Midbrain (tissue), 1 donor: ENCODE measurements around the gene ARHGEF38.
A peak's percentile ranks its signal among the peaks of the same experiment; 100 is the strongest.

Experiments used
- DNase-seq: peaks from one replicate; lab custom pipeline; 2025; lab: John Stamatoyannopoulos, UW

The ARHGEF38 gene

GRCh38 chr4:105613306-105613705 lies 60.9 kb downstream of the ARHGEF38 start:
- DNase-seq: no peak

GRCh38 chr4:105619188-105619931 lies 66.9 kb downstream of the ARHGEF38 start:
- DNase-seq: peak; percentile 28

GRCh38 chr4:105620640-105621323 lies 68.4 kb downstream of the ARHGEF38 start:
- no peak for DNase-seq

GRCh38 chr4:105622269-105622668 lies 69.8 kb downstream of the ARHGEF38 start:
- DNase-seq: no peak

- DNase-seq: no peak
These were observed 70.7 kb downstream of the ARHGEF38 start for GRCh38 chr4:105623099-105623498.

- no peak for DNase-seq
These were observed 72.1 kb downstream of the ARHGEF38 start for GRCh38 chr4:105624530-105624929.

GRCh38 chr4:105625214-105625613 lies 72.8 kb downstream of the ARHGEF38 start:
- no peak for DNase-seq

- DNase-seq: no peak
These were observed 74.4 kb downstream of the ARHGEF38 start for GRCh38 chr4:105626846-105627245.

GRCh38 chr4:105627620-105628019 lies 75.2 kb downstream of the ARHGEF38 start:
- no peak for DNase-seq

GRCh38 chr4:105630670-105631655 lies 78.5 kb downstream of the ARHGEF38 start:
- DNase-seq: no peak

- no peak for DNase-seq
These were observed 79.5 kb downstream of the ARHGEF38 start for GRCh38 chr4:105631818-105632400.

GRCh38 chr4:105632599-105632998 lies 80.2 kb downstream of the ARHGEF38 start:
- DNase-seq: no peak

- DNase-seq: no peak
These were observed 80.8 kb downstream of the ARHGEF38 start for GRCh38 chr4:105633241-105633640.

GRCh38 chr4:105634402-105635080 lies 82.1 kb downstream of the ARHGEF38 start:
- DNase-seq: no peak

GRCh38 chr4:105637408-105638176 lies 85.2 kb downstream of the ARHGEF38 start:
- peak; percentile 87 for DNase-seq

GRCh38 chr4:105641845-105642244 lies 89.4 kb downstream of the ARHGEF38 start:
- no peak for DNase-seq

GRCh38 chr4:105644257-105644656 lies 91.8 kb downstream of the ARHGEF38 start:
- no peak for DNase-seq

GRCh38 chr4:105645440-105645839 lies 93.0 kb downstream of the ARHGEF38 start:
- no peak for DNase-seq

- no peak for DNase-seq
These were observed 97.8 kb downstream of the ARHGEF38 start for GRCh38 chr4:105650190-105650589.

GRCh38 chr4:105651884-105652283 lies 99.5 kb downstream of the ARHGEF38 start:
- no peak for DNase-seq
